Measurements from ENCODE around the gene SUMF1.

Gene SUMF1

DNA sequence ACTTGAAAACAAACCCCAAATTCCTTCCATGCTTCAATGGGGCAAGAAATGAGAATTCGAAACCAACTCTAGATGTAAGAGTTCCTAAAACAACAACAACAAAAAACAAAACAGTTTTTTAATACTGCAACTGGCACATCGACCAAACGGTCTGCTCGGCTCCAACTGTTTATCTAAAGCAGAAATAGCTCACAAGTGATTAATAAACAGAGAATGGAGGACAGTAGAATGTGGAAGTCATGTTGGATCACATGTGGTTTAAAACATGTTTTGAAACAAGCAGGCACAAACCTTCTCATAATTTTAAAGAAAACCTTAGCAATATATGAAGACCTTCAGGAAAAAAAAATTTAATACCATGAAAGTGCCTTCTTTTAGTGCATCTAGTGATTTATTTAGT, 108.8 kb downstream of the SUMF1 start:
- Histone ChIP-seq H2AFZ (ENCODE audit: low read length) (no peak overlapping the region), H3K4me1 (ENCODE audit: insufficient read depth, low read length, poor library complexity, severe bottlenecking) (peaks cover 9% of the 10 kb centered on the region), H3K9me2 (replicated peaks; ENCODE audit: low read depth, low read length) (no peaks in the 10 kb centered on the region), H3K4me2 (ENCODE audit: low read depth, low read length, poor library complexity, severe bottlenecking) (no peak overlapping the region), H3K4me3 (ENCODE audit: low read length, poor library complexity, severe bottlenecking) (no peak overlapping the region), H4K20me1 (ENCODE audit: insufficient read depth, low read length, poor library complexity, severe bottlenecking) (no peaks in the 10 kb centered on the region), H3K79me2 (ENCODE audit: insufficient read depth, low read length) (no peaks in the 10 kb centered on the region), H3F3A (ENCODE audit: low read depth) (no peaks in the 10 kb centered on the region), H3K9me3 (ENCODE audit: insufficient read depth, low read depth, low read length) (no peaks in the 10 kb centered on the region), H3K36me3 (ENCODE audit: insufficient read depth, low read length) (no peaks in the 10 kb centered on the region), H3K27me3 (ENCODE audit: insufficient read depth, low read length, poor library complexity, severe bottlenecking) (no peaks in the 10 kb centered on the region), H3K9ac (ENCODE audit: low read depth, low read length, poor library complexity, severe bottlenecking) (no peak overlapping the region)
- TF ChIP-seq, protein P1, sequence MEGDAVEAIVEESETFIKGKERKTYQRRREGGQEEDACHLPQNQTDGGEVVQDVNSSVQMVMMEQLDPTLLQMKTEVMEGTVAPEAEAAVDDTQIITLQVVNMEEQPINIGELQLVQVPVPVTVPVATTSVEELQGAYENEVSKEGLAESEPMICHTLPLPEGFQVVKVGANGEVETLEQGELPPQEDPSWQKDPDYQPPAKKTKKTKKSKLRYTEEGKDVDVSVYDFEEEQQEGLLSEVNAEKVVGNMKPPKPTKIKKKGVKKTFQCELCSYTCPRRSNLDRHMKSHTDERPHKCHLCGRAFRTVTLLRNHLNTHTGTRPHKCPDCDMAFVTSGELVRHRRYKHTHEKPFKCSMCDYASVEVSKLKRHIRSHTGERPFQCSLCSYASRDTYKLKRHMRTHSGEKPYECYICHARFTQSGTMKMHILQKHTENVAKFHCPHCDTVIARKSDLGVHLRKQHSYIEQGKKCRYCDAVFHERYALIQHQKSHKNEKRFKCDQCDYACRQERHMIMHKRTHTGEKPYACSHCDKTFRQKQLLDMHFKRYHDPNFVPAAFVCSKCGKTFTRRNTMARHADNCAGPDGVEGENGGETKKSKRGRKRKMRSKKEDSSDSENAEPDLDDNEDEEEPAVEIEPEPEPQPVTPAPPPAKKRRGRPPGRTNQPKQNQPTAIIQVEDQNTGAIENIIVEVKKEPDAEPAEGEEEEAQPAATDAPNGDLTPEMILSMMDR (conservative IDR thresholded peaks at IDR 0.05; ENCODE audit: low read length), result no peak
- no peak for TF ChIP-seq EZH2phosphoT487 (IDR thresholded peaks at IDR 0.05; ENCODE audit: borderline replicate concordance)

DNA sequence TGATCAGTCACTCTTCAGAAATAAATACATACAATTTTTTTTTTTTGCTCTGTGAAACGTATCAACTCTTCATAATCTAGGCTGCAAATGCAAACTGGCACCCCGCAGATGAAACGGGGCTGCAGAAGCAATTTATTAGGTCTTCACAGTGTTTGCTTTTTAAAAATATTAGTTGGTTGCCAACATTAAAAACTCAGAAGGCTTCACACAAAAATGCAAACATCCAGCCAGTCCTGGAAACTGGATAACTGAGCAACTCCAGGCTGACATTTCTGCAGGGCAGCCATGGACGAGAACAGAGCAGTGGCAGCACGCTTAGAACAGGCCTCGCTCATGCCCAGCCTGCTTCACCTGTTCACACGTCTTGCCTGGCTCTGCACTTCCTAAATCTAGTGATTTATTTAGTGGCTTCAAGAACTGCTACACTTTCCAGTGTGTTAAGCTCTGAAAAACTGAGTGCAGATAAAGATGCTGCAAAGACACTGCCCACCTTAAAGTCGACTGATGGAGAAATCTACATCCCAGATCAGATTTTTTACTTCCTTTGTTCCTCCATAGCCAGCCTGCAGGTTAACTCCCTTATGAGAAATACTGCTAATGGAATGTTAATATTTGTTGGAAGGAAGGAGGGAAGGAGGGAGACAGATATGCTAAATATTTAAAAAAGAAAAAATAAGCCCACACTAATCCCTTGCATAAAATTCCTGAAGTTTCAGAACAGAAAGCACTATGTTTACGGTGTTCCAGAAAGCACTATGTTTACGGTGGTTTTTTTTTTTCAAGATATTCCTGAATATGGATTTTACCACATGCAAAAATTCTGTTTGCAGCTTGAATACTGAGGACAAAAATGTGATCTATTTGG, 110.3 kb downstream of the SUMF1 start:
- Histone ChIP-seq H3K9ac (ENCODE audit: low read depth, low read length, poor library complexity, severe bottlenecking) (no peak overlapping the region), H4K20me1 (ENCODE audit: insufficient read depth, low read length, poor library complexity, severe bottlenecking) (no peaks in the 10 kb centered on the region), H3K27me3 (ENCODE audit: insufficient read depth, low read length, poor library complexity, severe bottlenecking) (no peaks in the 10 kb centered on the region), H3K9me2 (replicated peaks; ENCODE audit: low read depth, low read length) (no peaks in the 10 kb centered on the region), H3F3A (ENCODE audit: low read depth) (no peaks in the 10 kb centered on the region), H3K4me3 (ENCODE audit: low read length, poor library complexity, severe bottlenecking) (no peak overlapping the region), H3K79me2 (ENCODE audit: insufficient read depth, low read length) (no peaks in the 10 kb centered on the region), H3K4me1 (ENCODE audit: insufficient read depth, low read length, poor library complexity, severe bottlenecking) (peaks cover 21% of the 10 kb centered on the region), H3K4me2 (ENCODE audit: low read depth, low read length, poor library complexity, severe bottlenecking) (no peak overlapping the region), H2AFZ (ENCODE audit: low read length) (no peak overlapping the region), H3K36me3 (ENCODE audit: insufficient read depth, low read length) (no peaks in the 10 kb centered on the region), H3K9me3 (ENCODE audit: insufficient read depth, low read depth, low read length) (no peaks in the 10 kb centered on the region)
- TF ChIP-seq, protein P1 (conservative IDR thresholded peaks at IDR 0.05; ENCODE audit: low read length), result no peak

DNA sequence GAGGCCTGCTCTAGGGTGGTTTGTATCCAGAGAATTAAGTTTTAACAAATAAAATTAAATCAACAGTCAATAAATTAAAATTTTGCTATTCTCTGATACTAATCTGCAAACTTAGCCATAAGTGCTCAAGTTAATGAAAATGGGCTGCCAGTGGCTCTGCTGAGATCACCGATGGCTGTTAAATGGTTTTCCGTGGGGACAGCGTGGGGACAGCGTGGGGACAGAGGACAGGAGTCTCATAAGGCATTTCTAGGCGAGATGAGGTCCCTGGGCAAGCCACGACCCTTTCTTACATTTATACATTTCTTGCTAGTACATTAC, 110.9 kb downstream of the SUMF1 start:
- Histone ChIP-seq H3K79me2 (ENCODE audit: insufficient read depth, low read length) (no peaks in the 10 kb centered on the region), H3F3A (ENCODE audit: low read depth) (no peaks in the 10 kb centered on the region), H3K4me2 (ENCODE audit: low read depth, low read length, poor library complexity, severe bottlenecking) (no peak overlapping the region), H3K9me2 (replicated peaks; ENCODE audit: low read depth, low read length) (no peaks in the 10 kb centered on the region), H3K4me1 (ENCODE audit: insufficient read depth, low read length, poor library complexity, severe bottlenecking) (peaks cover 27% of the 10 kb centered on the region), H3K4me3 (ENCODE audit: low read length, poor library complexity, severe bottlenecking) (no peak overlapping the region), H4K20me1 (ENCODE audit: insufficient read depth, low read length, poor library complexity, severe bottlenecking) (no peaks in the 10 kb centered on the region), H3K27me3 (ENCODE audit: insufficient read depth, low read length, poor library complexity, severe bottlenecking) (no peaks in the 10 kb centered on the region), H3K9me3 (ENCODE audit: insufficient read depth, low read depth, low read length) (no peaks in the 10 kb centered on the region), H2AFZ (ENCODE audit: low read length) (no peak overlapping the region), H3K36me3 (ENCODE audit: insufficient read depth, low read length) (no peaks in the 10 kb centered on the region), H3K9ac (ENCODE audit: low read depth, low read length, poor library complexity, severe bottlenecking) (no peak overlapping the region)
- TF ChIP-seq EZH2phosphoT487 (IDR thresholded peaks at IDR 0.05; ENCODE audit: borderline replicate concordance), result no peak
- TF ChIP-seq, protein P1 (conservative IDR thresholded peaks at IDR 0.05; ENCODE audit: low read length), result no peak
